ENCODE results near the gene HMCES.
"Not testable (repeated sequence)": the region's sequence is repeated elsewhere in the genome, so short reads cannot be mapped to it uniquely, and the experiment has no call there.

Gene HMCES

DNA sequence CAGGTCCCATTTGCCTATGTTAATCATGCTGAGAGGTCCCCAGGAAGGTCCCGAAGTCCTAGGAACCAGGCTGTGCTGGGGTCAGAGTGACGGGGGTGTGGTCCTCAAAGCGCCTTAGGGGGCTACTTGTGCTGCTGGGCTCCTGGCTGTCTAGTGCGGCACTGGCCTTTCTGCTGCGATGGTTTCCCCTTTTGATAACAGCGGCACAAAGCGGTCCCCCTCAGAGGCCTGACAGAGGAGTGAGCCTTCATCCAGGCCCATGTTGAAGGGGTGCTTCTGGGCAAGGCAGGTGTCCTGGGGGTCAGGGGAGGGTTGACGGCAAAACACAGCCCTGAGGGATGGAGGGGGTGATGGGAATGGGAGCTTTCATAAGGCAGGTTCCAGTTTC lies 68.8 kb downstream of the HMCES start:
- no peak for DNase-seq (ENCODE audit: low read depth)

DNA sequence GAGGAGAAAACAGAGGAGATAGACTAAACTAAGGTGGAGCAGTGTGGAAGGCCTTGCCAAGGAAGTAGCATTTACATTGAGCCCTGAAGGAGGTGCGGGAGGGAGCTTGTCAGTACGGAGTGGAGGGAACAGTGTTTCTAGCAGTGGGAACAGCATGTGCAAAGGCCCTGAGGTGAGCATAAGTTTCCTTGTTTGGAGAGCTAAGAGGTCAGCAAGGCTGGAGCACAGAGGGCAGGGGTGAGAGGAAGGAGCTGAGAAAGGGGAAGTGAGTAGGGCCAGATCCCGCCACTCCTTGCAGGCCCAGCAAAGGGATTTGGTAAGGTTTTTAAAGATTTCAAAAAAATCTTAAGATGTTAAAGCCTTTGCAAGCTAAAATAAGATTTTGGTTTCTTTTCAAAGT lies 70.1 kb downstream of the HMCES start:
- DNase-seq (ENCODE audit: low read depth): no peak

GRCh38 chr3:129349169-129349568 lies 70.5 kb downstream of the HMCES start:
- DNase-seq (ENCODE audit: low read depth): not testable (repeated sequence)

DNA sequence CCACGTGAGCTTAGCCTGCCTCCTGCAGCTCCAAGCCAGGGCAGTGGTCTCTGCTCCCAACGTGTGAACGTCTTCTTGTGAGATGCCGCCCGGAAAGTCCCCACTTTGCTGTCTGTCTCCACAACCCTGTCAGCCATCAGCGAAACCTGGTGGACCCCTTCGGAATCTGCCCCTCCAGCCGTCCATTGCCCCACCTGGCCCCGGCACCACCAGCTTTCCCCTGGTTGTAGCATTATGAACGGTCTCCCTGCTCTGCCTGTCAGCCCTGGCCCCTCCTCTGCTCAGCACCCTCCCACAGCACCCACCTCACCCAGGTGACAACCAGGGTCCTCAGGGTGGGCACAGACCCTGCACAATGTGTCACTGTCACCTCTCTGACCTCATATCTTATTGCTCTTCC lies 71.1 kb downstream of the HMCES start:
- DNase-seq (ENCODE audit: low read depth): no peak

GRCh38 chr3:129352045-129352444 lies 73.4 kb downstream of the HMCES start:
- no peak for DNase-seq (ENCODE audit: low read depth)

GRCh38 chr3:129352650-129353588 lies 74.2 kb downstream of the HMCES start:
- DNase-seq (ENCODE audit: low read depth): no peak

DNA sequence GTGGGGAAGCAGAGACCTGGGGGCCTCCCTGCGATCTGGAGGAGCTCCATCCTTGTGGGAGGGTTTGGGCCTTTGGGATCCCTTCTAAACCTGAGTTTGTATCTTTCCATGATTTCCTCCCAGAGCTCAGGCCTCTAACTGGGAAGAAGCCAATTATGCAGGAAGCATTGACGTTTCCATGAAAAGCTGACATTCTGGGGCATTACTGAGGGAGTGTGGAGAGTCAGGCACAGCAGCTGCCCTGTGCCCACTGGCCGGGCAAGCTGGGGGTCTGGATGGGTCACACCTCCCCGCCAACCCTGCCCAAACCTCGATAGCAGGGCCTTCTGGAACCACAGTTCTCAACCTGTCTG lies 74.9 kb downstream of the HMCES start:
- DNase-seq (ENCODE audit: low read depth): no peak

Data from amniotic epithelial cell (primary cell).